ENCODE data around the gene LRRTM4.
"Not testable (repeated sequence)": the region's sequence is repeated elsewhere in the genome, so short reads cannot be mapped to it uniquely, and the experiment has no call there.

The LRRTM4 gene

DNA sequence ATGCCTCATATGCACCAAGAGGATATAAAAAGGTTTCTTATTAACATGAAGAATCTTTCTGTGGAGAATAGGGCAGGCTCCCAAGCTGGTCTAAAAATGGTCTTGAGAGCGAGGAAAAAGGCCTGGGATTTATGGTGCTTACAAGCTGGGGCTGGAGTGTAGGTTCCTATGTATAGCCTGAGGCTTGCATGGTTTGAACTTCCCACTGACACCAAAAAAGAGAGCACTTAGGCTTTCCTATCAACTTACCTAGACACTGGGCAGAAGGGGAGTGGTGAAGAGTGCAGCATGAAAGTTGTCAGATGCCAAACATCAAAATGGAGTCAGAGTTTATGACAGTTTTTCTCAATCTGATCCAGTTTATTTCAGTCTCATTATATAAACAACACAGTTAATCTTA is 784.6 kb downstream of the LRRTM4 start:
- DNase-seq (ENCODE audit: low read depth): no peak

DNA sequence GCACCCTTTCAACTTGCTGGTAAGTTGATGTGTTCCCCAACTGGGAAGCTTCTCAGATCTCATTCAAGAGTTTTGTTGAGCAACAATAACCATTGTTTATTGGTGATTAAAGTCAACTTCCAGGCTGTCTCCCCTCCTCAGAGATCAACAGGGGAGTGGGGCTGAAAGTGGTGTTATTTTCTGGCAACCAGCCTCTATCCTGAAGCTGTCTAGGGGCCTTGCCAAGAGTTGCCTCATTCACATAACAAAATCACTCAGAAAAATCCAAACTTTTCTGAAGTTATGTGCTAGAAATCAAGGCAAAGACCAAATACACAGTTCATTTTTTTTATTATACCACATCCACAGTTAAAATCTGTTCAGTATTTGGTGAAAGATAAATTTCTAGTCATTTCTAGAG is 788.4 kb downstream of the LRRTM4 start:
- no peak for DNase-seq (ENCODE audit: low read depth)

DNA sequence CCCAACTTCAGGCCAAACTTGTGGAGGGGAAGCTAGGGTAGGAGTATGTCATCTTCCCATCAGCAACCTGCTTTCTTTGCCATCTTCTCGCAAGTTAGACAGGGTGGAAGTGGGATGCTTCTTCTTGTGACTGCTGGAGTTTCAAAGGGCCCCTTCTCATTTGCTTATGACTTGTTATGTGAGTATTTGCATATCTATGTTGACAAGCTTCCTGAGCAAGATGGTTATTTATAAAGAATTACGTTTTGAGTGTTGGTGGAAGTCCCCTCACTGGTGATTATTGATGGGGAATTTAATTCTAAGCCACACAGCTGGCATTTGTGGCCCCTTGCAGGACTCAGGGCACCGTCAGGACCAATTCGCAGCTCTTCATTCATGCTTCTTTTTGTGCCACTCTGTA is 791.0 kb downstream of the LRRTM4 start:
- no peak for DNase-seq (ENCODE audit: low read depth)

DNA sequence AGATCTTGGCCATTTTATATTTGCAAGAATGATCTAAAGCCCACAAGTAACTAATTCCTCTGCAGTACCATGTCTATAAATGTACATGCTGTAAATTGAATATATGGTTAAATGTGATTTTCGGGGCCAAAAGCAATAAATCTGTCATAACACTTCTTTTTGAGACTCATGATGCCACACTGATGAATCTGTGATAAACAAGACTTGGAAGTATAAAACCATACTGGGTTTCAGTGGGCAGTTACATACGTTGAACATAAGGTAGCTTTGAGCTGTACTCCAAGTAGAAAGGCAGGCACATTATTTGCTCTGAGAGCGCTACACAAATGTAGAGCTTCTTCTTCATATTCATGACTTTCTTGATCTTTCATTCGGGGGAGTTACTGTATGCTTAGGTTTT is 792.2 kb downstream of the LRRTM4 start:
- no peak for DNase-seq (ENCODE audit: low read depth)

DNA sequence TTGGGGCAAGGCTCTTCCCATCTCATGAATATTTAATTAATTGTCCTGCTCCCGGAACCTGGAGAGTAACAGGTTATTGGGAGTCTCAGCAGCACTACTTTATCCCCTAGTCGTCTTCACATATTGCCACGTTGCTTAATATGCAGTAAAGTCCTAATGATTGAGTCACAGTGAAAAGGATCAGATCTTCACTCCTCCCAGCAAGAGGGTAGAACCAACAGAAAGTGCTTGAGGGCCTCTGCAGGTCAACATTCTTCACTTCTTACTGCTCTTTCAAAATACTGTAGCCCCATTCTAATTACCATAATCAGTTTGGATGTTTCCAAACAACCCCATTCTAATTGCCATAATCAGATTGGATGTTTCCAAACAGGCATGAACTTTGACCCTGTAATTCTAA is 801.0 kb downstream of the LRRTM4 start:
- DNase-seq (ENCODE audit: low read depth): no peak

DNA sequence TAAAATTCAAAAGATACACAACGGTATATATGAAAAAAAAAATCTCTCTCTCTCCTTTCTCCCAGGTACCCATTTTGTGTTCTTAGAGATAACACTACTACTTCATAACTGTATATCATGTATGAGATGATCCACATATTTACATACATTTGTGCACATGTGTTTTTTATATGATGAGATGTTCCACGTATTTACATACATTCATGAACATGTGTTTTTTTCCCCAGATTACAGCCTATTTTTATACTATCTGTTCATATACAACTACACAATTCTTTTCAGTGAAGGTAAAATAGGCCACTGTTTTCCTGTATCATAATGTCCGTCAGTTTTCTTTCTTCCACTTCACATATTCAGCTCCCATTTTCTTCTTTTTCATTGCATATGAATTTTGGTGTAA is 808.9 kb downstream of the LRRTM4 start:
- no peak for DNase-seq (ENCODE audit: low read depth)

DNA sequence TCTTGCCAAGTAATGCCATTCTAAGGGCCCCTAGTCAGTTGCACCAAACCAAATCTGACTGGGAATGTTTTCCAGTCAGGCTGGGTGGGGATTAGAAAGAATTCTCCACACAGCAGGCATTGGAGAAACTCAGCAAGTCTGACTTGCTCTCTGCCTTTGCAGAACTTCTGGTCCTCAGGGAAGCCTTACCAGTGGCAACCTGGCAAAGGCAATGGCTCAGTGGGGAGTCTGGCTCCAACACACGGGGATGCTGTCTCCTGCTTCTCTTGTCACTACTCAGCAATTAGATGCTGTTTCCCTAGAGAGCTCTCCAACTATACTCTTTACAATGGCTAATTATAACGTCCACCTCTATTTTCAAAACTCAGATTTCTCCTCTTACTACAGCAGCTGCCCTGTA is 810.7 kb downstream of the LRRTM4 start:
- DNase-seq (ENCODE audit: low read depth): no peak

DNA sequence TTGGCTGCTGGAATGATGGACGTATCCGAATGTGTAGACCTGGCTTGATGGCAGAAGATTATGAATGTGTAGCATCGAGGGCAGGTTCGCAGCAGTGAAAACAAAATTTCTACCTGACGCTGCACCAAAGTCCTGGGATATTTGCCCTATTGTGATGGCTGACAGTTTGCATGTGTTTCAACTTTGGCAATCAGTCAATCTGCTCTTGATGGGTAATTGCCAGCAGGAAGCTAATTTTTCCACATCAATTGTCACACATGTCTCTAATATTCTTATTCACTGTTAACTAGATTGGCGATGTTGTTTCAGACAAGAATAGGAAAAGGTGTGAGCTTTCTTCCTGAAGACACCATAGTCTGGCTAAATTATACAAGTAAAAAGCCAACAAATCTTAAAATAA is 821.3 kb downstream of the LRRTM4 start:
- no peak for DNase-seq (ENCODE audit: low read depth)

DNA sequence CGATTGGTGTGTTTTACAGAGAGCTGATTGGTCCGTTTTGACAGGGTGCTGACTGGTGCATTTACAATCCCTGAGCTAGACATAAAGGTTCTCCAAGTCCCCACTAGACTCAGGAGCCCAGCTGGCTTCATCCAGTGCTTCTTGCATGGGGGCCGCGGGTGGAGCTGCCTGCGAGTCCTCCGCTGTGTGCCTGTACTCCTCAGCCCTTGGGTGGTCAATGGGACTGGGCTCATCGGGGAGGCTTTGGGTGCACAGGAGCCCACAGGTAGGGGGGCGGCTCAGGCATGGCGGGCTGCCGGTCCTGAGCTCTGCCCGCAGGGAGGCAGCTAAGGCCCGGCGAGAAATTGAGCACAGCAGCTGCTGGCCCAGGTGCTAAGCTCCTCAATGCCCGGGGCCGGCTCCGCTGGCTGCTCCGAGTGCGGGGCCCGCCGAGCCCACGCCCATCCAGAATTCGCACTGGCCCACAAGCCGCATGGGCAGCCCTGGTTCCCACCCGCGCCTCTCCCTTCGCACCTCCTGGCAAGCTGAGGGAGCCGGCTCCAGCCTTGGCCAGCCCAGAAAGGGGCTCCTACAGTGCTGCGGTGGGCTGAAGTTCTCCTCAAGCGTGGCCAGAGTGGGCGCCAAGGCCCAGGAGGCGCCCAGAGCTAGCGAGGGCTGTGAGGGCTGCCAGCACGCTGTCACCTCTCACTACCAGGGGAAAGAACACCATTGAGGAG is 824.0 kb downstream of the LRRTM4 start:
- DNase-seq (ENCODE audit: low read depth): not testable (repeated sequence)
